Measurements from ENCODE around the gene TLX2.

DNA sequence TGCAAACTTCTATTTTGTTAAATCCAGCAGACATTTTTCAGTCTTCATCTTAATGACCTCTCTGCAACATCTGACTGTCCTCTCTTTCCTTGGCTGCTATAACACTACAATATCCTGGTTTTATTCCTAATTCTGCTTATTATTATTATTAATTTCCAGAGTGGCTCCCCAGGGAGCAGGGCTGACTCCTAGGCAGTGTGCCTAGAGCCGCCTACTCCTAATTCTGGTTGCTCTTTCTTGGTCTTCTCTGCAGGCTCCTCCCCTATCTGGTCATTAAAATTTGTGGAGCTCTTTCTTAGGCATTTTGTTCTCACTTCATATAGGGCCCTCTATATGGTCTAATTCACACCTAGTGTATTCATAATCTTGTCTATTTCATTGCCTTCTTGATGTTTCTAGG lies 28.7 kb downstream of the TLX2 start:
- TF ChIP-seq, protein P1, sequence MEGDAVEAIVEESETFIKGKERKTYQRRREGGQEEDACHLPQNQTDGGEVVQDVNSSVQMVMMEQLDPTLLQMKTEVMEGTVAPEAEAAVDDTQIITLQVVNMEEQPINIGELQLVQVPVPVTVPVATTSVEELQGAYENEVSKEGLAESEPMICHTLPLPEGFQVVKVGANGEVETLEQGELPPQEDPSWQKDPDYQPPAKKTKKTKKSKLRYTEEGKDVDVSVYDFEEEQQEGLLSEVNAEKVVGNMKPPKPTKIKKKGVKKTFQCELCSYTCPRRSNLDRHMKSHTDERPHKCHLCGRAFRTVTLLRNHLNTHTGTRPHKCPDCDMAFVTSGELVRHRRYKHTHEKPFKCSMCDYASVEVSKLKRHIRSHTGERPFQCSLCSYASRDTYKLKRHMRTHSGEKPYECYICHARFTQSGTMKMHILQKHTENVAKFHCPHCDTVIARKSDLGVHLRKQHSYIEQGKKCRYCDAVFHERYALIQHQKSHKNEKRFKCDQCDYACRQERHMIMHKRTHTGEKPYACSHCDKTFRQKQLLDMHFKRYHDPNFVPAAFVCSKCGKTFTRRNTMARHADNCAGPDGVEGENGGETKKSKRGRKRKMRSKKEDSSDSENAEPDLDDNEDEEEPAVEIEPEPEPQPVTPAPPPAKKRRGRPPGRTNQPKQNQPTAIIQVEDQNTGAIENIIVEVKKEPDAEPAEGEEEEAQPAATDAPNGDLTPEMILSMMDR (IDR thresholded peaks at IDR 0.05): no peak
- no peak for TF ChIP-seq POLR2A (IDR thresholded peaks at IDR 0.05)
- TF ChIP-seq POLR2AphosphoS5 (IDR thresholded peaks at IDR 0.05): no peak

Data from breast epithelium (tissue), 3 donors.